Activated CD4-positive, alpha-beta T cell treated with anti-CD3 and anti-CD28 coated beads for 36 hours (primary cell): Measurements from ENCODE around the gene AMPH. TPM values are rescaled to one million over a fixed set of nuclear protein-coding genes. Genes with fewer than 3 reads are reported as not detected.
"Not testable (repeated sequence)": the region's sequence is repeated elsewhere in the genome, so short reads cannot be mapped to it uniquely, and the experiment has no call there.

Source experiments
- ATAC-seq: fragments of 200-7000 bp; cut with Tn5 transposase; one replicate; pipeline ENCODE4 v1.10.0; 2021; ENCODE audit warnings: mild to moderate bottlenecking, moderate library complexity
- CTCF ChIA-PET: fragments of 350-600 bp; sonication (Branson Sonifier 250); formaldehyde crosslinking; loops from one replicate; lab custom pipeline; 2021; ENCODE audit warnings: antibody characterized with exemption; lab: Charles Lee
- POLR2A ChIA-PET: fragments of 350-600 bp; sonication (Branson Sonifier 250); formaldehyde crosslinking; loops from one replicate; lab custom pipeline; 2021; ENCODE audit warnings: antibody characterized with exemption, inconsistent platforms; lab: Charles Lee
- DNase-seq: peaks from one replicate; pipeline ENCODE4 v3.0.0-alpha.2; 2020
- H3K27ac Mint-ChIP-seq: one replicate; pipeline ENCODE4 v1.8.0; 2021; ENCODE audit warnings: mixed read lengths
- H3K27me3 Mint-ChIP-seq: one replicate; pipeline ENCODE4 v1.8.0; 2021; ENCODE audit warnings: mixed read lengths
- H3K36me3 Mint-ChIP-seq: one replicate; pipeline ENCODE4 v1.8.0; 2021; ENCODE audit warnings: low read depth, mixed read lengths
- H3K4me1 Mint-ChIP-seq: one replicate; pipeline ENCODE4 v1.8.0; 2021; ENCODE audit warnings: mixed read lengths
- H3K4me3 Mint-ChIP-seq: one replicate; pipeline ENCODE4 v1.8.0; 2021; ENCODE audit warnings: mild to moderate bottlenecking, moderate library complexity, mixed read lengths
- H3K9me3 Mint-ChIP-seq: one replicate; pipeline ENCODE4 v1.8.0; 2021; ENCODE audit warnings: low read depth, mixed read lengths
- intact Hi-C, 2 experiments: fragments of 100-400 bp; cut with DNase I in 1 of 2; cut with micrococcal nuclease in 1 of 2; formaldehyde crosslinking; loops; one replicate each; pipeline versions ENCODE4 v1.14.2 to v1.15.1; 2022 to 2024; cut with DNase I, micrococcal nuclease
- total RNA-seq, 2 experiments: library from RNA; stranded (reverse); gene quantifications; one replicate each; pipeline ENCODE4 v1.2.3, GENCODE V29; 2021

AMPH gene
- total RNA-seq, 2 experiments from 2014 or later, result 0.07 TPM; not detected in 1

DNA sequence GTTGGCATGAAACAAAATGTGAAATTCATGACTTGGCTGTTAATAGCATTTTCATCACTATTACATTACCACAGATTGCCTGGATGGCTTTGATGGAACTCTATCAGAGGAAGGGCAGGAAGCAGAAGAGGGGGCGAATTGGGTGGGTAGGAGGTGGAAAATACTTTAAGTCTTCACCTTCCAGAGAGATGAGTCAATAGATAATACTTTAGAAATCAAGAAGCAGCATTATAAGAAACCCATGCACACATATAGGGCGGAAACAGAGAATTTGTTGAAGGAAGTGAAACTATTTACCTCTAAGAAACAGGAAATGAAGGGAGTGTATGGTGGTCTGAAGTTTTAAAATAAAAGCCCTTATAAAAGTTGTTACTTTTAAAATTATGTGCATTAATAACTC, 205.7 kb downstream of the AMPH start:
- DNase-seq (no peak), ATAC-seq (peak; percentile 17)
- Mint-ChIP-seq H3K9me3 (peaks cover 2% of the 10 kb centered on the region), H3K27me3 (no peaks in the 10 kb centered on the region), H3K4me1 (peaks cover 41% of the 10 kb centered on the region), H3K27ac (no peak overlapping the region), H3K36me3 (no peaks in the 10 kb centered on the region), H3K4me3 (no peak overlapping the region)
- intact Hi-C loops, result no loop called here
- POLR2A ChIA-PET, result no interaction called here
- CTCF ChIA-PET, result no interaction called here

DNA sequence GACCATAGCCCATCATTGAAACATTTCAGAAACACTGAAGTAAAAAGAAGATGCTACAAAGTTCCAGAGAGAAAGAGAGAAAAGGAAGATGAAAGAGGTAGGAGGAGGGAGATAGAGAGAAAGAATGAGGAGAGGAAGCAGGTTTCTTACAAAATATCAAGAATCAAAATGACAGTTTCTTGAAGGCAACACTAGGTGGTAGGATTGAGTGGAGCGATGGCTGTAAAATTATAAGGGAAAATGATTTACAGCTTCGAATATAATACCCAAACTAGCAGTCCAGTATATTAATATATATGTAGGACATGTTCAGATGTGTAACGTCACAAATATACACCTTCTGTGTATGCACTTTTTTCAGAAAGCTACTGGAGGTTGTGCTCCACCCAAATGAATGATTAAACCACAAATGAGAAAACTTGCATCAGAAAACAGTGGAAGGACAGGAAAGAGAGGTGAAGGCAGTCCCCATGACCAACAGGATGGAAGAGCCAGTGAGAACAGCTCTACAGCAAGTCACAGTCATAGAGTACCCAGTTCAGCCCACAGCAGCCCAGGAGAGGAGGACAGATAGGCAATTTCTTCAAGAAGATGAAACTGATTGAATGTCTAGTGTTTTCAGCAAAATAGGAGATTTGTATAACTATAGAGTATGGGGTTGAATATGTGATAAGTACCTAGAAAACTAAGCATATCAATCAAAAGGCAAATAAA, 206.3 kb downstream of the AMPH start:
- Mint-ChIP-seq H3K27ac (peak overlapping the region; percentile 26), H3K9me3 (peaks cover 2% of the 10 kb centered on the region), H3K27me3 (no peaks in the 10 kb centered on the region), H3K4me3 (no peak overlapping the region), H3K4me1 (peaks cover 41% of the 10 kb centered on the region), H3K36me3 (no peaks in the 10 kb centered on the region)
- POLR2A ChIA-PET, result no interaction called here
- intact Hi-C loops, result no loop called here
- CTCF ChIA-PET, result no interaction called here
- DNase-seq (no peak), ATAC-seq (peak; percentile 60)

DNA sequence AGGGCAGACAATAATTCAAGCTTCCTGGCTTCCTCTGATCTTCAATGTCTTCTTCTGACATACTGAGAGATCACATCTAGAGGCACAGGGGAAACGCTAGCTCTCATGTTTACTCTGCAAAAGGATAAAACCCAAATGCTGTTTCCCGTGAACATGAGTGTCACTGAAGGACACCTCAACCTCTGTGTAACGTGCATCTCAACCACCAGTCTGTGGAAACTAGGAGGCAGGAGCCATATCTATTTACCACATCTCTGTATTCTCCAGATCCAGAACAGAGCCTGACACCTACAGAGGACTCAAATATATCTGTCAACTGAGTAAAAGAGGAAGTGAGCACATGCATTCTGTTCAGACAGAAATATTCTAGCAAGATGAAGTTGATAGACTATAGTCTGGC, 217.4 kb downstream of the AMPH start:
- peaks cover 17% of the 10 kb centered on the region for H3K4me1 Mint-ChIP-seq
- no peaks in the 10 kb centered on the region for H3K36me3 Mint-ChIP-seq
- H3K27me3 Mint-ChIP-seq, result peaks cover 2% of the 10 kb centered on the region
- H3K27ac Mint-ChIP-seq, result no peak overlapping the region
- H3K9me3 Mint-ChIP-seq, result no peaks in the 10 kb centered on the region
- ChIA-PET CTCF (no interaction called here), POLR2A (interaction anchor here (0.7 kb wide), 1 partner anchor 15 kb away, joined by 4 read pairs; no protein-coding TSS in a partner anchor)
- intact Hi-C loops, result no loop called here
- H3K4me3 Mint-ChIP-seq, result no peak overlapping the region
- peak; percentile 16 for DNase-seq
- ATAC-seq, result peak; percentile 75

DNA sequence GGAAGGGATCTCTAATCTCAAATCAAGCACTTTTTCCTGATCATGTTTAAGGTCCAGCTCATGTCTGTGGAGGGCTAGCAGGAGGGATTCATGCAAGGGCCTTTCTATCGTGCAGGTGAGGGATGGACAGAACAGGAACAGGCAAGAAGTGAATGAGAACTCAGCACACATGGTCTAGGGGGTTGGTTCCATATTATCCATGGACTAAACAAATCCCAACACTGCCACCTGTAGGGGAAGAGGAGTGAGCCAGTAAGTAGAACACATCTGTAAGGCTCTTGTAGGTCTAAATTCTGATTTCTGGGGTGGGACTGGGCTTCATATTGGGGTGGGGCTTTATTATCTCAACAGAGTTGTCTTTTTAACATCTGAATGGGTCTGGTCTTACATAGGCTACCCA, 219.8 kb downstream of the AMPH start:
- peaks cover 2% of the 10 kb centered on the region for H3K27me3 Mint-ChIP-seq
- intact Hi-C loops, result no loop called here
- H3K36me3 Mint-ChIP-seq, result no peaks in the 10 kb centered on the region
- H3K4me3 Mint-ChIP-seq, result no peak overlapping the region
- H3K4me1 Mint-ChIP-seq, result peaks cover 17% of the 10 kb centered on the region
- CTCF ChIA-PET, result interaction anchor here (0.6 to 0.9 kb wide), 4 partner anchors 12 to 220 kb away, joined by 3 to 4 read pairs (median 4); partner anchors contain the start of gene AMPH
- POLR2A ChIA-PET, result interaction anchor here (0.6 kb wide), 1 partner anchor 739 kb away, joined by 3 read pairs; no protein-coding TSS in a partner anchor
- no peak for ATAC-seq
- no peak overlapping the region for H3K27ac Mint-ChIP-seq
- DNase-seq, result no peak
- no peaks in the 10 kb centered on the region for H3K9me3 Mint-ChIP-seq

DNA sequence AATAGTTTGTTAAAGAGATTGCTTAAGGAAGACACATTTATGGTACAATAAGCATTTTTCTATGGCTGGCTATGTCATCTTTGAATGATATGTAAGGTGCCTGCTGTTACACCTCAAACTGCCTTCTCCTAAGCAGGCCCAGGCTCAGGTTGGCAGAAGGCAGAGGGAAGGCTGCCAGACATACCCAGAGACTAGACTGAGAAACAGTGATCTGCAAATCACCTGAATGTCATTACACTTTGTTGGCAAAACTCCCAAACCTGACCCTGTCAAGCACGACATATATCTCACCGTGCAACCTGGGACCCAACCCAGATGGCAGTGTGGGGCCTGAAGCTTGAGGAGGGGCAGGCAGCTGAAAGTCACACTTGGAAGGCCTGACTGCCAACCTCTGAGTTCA, 221.1 kb downstream of the AMPH start:
- ATAC-seq (no peak), DNase-seq (no peak)
- H3K4me3 Mint-ChIP-seq, result no peak overlapping the region
- peaks cover under 1% of the 10 kb centered on the region for H3K9me3 Mint-ChIP-seq
- H3K27me3 Mint-ChIP-seq, result no peaks in the 10 kb centered on the region
- no peak overlapping the region for H3K27ac Mint-ChIP-seq
- no peaks in the 10 kb centered on the region for H3K36me3 Mint-ChIP-seq
- ChIA-PET POLR2A (no interaction called here), CTCF (interaction anchor here (0.9 to 1.6 kb wide), 2 partner anchors 11 to 250 kb away, joined by 4 to 7 read pairs; no protein-coding TSS in a partner anchor)
- H3K4me1 Mint-ChIP-seq, result peaks cover 17% of the 10 kb centered on the region
- intact Hi-C loops, result no loop called here

DNA sequence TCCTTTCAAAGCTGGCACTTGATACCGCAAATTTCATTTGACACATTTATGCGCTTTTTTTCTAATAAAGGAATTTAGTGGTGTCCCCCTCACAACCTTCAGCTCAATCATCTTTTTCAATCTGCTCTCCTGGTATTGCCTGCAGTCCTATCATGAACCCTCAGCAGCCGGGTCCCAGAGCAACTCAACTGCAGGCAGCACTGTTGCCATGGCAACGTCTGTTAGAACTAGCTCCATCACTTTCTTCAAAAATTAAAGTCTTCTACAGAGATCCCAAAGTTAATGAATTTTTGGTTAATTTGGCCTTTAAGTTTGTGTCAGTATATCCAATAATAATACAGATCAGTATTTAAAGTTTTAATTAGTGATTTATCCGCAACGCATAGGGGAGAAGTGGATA, 221.6 kb downstream of the AMPH start:
- Mint-ChIP-seq H3K4me1 (peaks cover 17% of the 10 kb centered on the region), H3K9me3 (peaks cover 5% of the 10 kb centered on the region), H3K36me3 (no peaks in the 10 kb centered on the region), H3K27me3 (no peaks in the 10 kb centered on the region), H3K4me3 (no peak overlapping the region), H3K27ac (no peak overlapping the region)
- no peak for DNase-seq
- ChIA-PET CTCF (interaction anchor here (0.7 to 1.6 kb wide), 3 partner anchors 10 to 251 kb away, joined by 3 to 7 read pairs (median 4); no protein-coding TSS in a partner anchor), POLR2A (no interaction called here)
- intact Hi-C loops, result no loop called here
- ATAC-seq, result no peak

DNA sequence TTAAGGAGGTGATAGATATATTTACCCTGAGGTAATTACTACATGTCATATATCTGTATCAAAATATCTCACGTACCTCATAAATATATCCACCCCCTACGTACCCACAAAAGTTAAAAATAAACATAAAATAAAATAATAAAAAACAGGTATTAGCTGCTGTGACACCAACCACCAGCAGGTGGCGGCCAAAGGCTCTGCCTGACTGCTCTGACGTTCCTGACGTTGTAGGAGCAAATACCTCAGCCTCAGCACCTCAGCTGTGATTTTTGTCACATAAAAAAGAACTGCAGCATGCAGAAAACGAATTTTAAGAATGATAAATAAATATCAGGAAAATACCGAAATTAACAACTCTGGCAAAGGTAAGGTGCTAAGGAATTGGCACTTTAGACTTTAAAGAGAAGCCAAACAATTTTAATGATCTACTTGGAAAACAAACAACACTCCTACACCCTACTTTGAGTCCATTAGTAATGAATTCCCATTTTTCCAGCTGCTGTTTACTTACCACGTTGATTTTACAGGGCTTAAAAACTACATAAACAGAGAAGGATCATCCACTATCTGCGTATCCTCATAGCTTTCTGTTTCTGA, 232.3 kb downstream of the AMPH start:
- Mint-ChIP-seq H3K27ac (no peak overlapping the region), H3K36me3 (no peaks in the 10 kb centered on the region), H3K27me3 (peaks cover 10% of the 10 kb centered on the region), H3K4me3 (no peak overlapping the region), H3K9me3 (no peaks in the 10 kb centered on the region), H3K4me1 (peaks cover 2% of the 10 kb centered on the region)
- CTCF ChIA-PET, result interaction anchor here (0.8 to 2.0 kb wide), 30 partner anchors 8 to 356 kb away, joined by 3 to 28 read pairs (median 4); partner anchors contain the start of gene AMPH
- POLR2A ChIA-PET, result interaction anchor here (1.1 kb wide), 1 partner anchor 15 kb away, joined by 4 read pairs; no protein-coding TSS in a partner anchor
- ATAC-seq (no peak), DNase-seq (peak; percentile 72)
- intact Hi-C loops, result loop anchor here (1.0 to 5.0 kb wide), 3 partner anchors 261 to 1122 kb away; no protein-coding TSS in a partner anchor

DNA sequence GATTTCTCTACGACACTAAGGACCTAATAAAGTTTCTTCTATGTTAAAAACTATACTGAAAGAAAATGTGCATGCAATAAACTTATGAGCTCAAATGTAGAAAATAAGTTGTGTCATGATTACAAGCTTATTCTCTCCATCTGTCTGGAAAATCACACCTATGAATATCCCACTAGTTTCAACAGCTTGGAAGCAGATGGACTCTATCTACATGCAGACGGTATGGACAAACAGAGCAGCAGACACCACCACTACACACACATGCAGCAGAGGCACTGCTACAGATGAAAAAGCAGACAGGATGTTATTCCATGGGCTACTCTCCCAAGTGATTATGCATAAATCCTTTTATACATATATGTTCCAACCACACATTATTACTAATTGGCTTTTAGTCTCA, 234.3 kb downstream of the AMPH start:
- ATAC-seq (no peak), DNase-seq (no peak)
- Mint-ChIP-seq H3K27ac (no peak overlapping the region), H3K4me1 (peaks cover 2% of the 10 kb centered on the region), H3K36me3 (no peaks in the 10 kb centered on the region), H3K9me3 (no peaks in the 10 kb centered on the region), H3K27me3 (peaks cover 10% of the 10 kb centered on the region), H3K4me3 (no peak overlapping the region)
- CTCF ChIA-PET, result interaction anchor here (0.6 to 1.8 kb wide), 6 partner anchors 11 to 410 kb away, joined by 3 to 4 read pairs (median 3); no protein-coding TSS in a partner anchor
- intact Hi-C loops, result loop anchor here in 1 of 2 experiments (5.0 kb wide), 1 partner anchor 1070 kb away; no protein-coding TSS in a partner anchor
- POLR2A ChIA-PET, result no interaction called here

DNA sequence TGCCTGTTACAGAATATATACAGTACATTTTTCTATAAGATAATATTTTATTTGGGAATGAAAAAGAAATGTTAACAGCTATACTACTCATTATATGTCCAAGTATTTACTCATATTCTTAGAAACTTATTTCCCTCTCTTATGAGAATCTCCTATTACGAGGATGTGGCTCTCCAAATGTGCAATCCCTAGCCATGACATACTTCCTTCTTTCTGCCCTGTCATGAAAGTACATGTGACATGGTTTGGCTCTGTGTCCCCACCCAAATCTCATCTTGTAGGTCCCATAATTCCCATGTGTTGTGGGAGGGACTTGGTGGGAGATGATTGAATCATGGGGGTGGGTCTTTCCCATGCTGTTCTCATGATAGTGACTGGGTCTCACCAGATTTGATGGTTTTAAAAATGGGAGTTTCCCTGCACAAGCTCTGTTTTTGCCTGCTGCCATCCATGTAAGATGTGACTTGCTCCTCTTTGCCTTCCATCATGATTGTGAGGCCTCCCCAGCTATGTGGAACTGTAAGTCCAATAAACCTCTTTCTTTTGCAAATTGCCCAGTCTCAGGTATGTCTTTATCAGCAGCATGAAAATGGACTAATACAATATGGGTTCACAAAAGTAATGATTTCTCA, 235.1 kb downstream of the AMPH start:
- H3K4me1 Mint-ChIP-seq, H3K36me3 Mint-ChIP-seq, H3K27me3 Mint-ChIP-seq, DNase-seq, H3K9me3 Mint-ChIP-seq, H3K27ac Mint-ChIP-seq, H3K4me3 Mint-ChIP-seq, POLR2A ChIA-PET, ATAC-seq: not testable (repeated sequence)
- intact Hi-C loops, result loop anchor here in 1 of 2 experiments (5.0 kb wide), 1 partner anchor 1071 kb away; no protein-coding TSS in a partner anchor
- CTCF ChIA-PET, result interaction anchor here (0.6 to 1.8 kb wide), 6 partner anchors 16 to 409 kb away, joined by 3 to 4 read pairs (median 3); no protein-coding TSS in a partner anchor

DNA sequence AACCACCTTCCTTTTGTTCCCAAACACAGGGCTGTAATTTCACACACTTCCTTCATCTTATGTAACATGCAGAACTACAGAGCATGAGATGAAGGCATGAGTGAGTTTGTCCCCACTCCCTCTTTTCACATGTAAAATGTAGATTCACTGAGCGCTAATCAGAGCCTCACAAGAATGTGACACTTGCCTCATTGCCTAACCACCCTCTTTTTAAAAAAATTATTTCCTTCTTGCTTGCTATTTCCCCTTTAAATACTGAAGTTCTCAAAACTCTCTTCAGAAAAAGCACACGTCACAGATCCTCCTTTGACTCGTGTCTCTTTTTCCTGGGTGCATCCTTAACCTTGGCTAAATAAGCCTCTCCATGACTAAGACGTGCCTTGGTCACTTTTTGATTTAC, 236.5 kb downstream of the AMPH start:
- H3K9me3 Mint-ChIP-seq, result no peaks in the 10 kb centered on the region
- no peak overlapping the region for H3K27ac Mint-ChIP-seq
- ChIA-PET POLR2A (no interaction called here), CTCF (interaction anchor here (0.5 to 1.5 kb wide), 4 partner anchors 9 to 266 kb away, joined by 3 to 5 read pairs (median 3); no protein-coding TSS in a partner anchor)
- intact Hi-C loops, result loop anchor here in 1 of 2 experiments (5.0 kb wide), 1 partner anchor 1073 kb away; no protein-coding TSS in a partner anchor
- no peak overlapping the region for H3K4me3 Mint-ChIP-seq
- H3K27me3 Mint-ChIP-seq, result peaks cover 6% of the 10 kb centered on the region
- DNase-seq (no peak), ATAC-seq (no peak)
- H3K4me1 Mint-ChIP-seq, result peaks cover 2% of the 10 kb centered on the region
- H3K36me3 Mint-ChIP-seq, result no peaks in the 10 kb centered on the region

DNA sequence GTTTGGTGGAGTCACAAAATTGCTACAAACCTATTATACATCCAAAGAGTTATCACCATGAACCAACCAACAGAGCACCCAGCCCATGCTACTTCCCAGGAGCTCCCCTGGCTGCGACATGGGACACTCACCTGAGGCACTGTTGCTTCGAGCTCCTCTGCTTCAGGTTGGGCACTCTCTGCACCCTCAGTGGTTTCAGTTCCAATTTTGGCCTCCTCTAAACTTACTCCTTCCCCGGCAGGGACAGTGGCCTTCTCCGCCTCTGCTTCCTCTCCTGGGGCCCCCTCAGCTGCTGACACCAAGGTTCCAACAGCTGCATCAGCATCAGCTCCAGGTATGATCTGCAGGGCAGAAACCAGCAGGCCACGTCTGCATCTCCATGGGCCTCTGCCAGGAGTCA, 237.3 kb downstream of the AMPH start:
- CTCF ChIA-PET, result interaction anchor here (0.5 to 1.5 kb wide), 6 partner anchors 8 to 266 kb away, joined by 3 to 5 read pairs (median 3); no protein-coding TSS in a partner anchor
- intact Hi-C loops, result no loop called here
- DNase-seq (no peak), ATAC-seq (no peak)
- no peak overlapping the region for H3K4me3 Mint-ChIP-seq
- no peak overlapping the region for H3K27ac Mint-ChIP-seq
- peaks cover 2% of the 10 kb centered on the region for H3K4me1 Mint-ChIP-seq
- H3K9me3 Mint-ChIP-seq, result no peaks in the 10 kb centered on the region
- no peaks in the 10 kb centered on the region for H3K36me3 Mint-ChIP-seq
- peaks cover 2% of the 10 kb centered on the region for H3K27me3 Mint-ChIP-seq
- POLR2A ChIA-PET, result no interaction called here
